GM21576 (cell line): ENCODE measurements around the gene SLC27A2.
"Not testable (repeated sequence)": the region's sequence is repeated elsewhere in the genome, so short reads cannot be mapped to it uniquely, and the experiment has no call there.

Experiments used
- ATAC-seq: cut with Tn5 transposase; IDR thresholded peaks from one replicate; pipeline ENCODE4 v1.9.1; 2021; ENCODE audit warnings: mild to moderate bottlenecking, moderate library complexity; ENCODE audit not compliant: unreplicated experiment

Gene SLC27A2

DNA sequence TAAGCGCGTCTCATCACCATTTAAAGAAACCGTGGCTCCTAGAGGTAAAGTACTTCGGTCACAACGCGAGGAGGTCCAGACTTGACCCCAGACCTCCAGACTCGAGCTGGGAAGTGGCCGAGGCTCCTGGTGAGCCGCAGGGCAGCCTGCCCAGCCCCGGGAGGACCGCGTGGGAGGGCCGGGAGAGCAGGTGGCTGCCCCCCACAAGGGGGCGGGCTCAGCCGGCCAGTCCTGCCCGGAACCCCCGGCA, at the start of gene SLC27A2:
Gene SLC27A2 (plus strand): TSS at position 228 of the 250 bp plus-strand sequence. CDS start 232 bp downstream, outside the sequence.
- ATAC-seq = peak; percentile 60

DNA sequence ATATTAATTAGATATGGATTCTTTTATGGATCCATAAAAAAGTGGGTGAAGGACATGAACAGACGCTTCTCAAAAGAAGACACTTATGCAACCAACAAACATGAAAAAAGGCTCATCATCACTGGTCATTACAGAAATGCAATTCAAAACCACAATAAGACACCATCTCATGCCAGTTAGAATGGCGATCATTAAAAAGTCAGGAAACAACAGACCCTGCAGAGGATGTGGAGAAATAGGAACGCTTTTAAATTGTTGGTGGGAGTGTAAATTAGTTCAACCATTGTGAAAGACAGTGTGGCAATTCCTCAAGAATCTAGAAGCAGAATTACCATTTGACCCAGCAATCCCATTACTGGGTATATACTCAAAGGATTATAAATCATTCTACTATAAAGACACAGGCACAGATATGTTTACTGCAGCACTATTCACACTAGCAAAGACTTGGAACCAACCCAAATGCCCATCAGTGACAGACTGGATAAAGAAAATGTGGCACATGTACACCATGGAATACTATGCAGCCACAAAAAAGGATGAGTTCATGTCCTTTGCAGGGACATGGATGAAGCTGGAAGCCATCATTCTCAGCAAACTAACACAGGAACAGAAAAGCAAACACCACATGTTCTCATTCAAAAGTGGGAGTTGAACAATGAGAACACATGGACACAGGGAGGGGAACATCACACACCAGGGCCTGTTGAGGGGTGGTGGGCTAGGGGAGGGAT, 49.6 kb upstream of the SLC27A2 start:
- not testable (repeated sequence) for ATAC-seq

DNA sequence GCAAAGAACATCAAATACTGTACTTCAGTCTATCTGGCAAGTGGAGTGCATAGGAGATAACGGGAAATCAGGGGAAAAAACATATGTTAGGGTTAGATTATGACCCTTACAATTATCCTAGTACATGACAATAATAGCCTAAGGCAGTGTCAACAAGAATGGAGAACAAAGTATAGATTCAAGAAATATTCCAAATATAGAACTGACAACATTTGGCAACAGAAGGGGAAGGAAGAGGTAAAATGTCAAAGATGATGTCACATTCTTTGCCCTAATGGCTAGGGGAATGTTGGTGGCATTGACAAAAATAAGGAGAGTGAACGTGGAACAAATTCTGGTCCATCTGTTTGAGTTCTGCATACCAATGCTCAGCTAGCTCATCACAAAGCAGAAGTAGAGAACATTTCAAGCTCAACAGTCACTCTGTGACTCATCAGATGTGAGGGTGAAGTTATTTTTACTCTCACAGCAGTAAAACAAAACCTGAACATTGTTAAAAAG, 47.4 kb upstream of the SLC27A2 start:
- no peak for ATAC-seq

DNA sequence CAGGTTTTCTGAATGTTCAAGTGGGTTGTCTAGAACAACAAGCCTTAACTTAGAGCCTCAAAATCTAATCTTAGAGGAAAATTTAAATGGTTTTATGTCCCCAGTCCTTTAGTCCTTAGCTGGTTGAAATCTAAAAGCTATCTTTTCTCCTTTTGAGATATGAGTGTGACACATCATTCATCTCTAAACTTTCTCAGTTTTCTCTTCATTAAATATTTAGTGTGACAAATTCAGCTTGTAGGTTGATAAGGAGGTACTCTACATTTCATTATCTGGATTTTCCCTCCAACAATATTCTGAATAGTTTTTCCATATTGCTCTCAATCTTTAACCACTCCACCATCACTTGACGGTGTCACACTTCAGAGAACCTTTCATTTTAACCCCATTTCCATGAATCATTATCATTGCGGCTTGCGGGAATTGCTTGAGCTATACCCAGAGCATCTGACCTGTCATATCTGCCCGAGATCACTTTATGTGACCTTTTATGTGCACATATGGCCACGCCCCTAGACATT, 46.9 kb upstream of the SLC27A2 start:
- ATAC-seq = no peak

DNA sequence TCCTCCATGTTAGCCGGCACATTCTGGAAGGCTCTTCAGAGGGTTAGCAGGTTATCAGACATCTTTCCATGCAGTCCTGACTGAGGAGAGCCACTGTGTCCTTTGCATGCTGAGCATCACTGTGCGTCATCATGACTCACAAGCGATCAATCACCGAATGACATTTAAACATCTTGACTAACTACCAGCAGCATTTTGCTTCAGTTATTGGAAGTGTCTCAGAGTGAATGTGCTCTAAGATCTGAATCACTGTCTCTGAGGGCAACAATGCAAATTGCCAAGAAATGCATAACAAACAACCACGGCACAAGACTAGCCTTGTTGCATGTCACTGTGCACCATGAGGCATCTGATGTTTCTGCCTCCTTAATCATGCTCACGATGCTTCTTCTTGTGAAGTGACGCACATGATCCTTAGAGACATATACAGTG, 44.6 kb upstream of the SLC27A2 start:
- no peak for ATAC-seq

DNA sequence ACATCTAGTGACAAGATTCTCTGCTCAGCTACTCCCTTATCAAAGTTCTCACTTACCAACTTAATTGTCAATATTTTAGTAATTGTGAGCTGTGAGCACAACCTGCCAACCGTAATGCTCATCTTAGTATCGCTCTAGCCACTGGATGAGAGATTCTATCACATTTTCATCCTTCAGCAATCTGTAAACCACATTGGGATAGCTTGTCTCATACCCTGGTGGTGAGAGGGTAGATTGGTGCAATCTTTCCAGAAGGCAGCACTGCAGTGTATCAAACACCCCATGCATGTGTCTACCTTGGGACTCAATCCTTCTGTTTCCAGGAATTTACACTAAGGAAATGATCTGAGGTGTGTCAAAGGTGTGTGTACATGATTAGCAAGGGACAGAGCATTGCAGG, 44.1 kb upstream of the SLC27A2 start:
- no peak for ATAC-seq

DNA sequence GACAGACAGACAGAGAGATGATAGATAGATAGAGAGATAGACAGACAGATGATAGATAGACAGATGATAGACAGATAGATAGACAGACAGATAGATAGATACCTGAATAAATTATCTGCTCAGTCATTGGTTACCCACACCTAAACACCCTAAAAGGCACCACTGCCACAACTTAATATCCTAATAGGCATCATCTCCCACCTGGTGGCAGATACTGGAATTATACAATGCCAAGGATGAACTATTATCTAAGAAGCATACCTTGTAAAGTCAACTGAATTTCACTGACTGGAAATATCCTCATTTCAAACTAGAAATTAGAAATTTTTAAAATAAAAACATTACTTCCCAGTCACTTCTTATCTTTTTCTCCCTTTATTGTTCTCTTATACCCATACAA, 43.6 kb upstream of the SLC27A2 start:
- no peak for ATAC-seq

DNA sequence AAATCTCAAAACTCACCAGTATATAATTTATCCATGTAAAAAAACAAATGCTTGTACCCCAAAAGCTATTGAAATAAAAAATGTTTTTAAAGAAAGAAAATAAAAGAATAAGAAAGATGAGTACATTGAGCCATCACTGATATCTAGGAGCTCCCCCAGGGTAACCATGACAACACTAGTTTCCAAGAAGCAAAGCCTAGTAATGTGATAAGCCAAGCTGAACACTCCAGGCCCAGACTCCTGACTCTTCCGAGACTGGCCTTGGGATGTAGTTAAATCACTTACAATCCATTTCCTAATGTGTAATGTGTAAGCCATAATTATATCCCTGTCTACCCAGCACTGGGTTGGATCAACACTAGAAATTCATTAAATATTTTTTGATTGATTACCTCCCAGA, 41.9 kb upstream of the SLC27A2 start:
- no peak for ATAC-seq

DNA sequence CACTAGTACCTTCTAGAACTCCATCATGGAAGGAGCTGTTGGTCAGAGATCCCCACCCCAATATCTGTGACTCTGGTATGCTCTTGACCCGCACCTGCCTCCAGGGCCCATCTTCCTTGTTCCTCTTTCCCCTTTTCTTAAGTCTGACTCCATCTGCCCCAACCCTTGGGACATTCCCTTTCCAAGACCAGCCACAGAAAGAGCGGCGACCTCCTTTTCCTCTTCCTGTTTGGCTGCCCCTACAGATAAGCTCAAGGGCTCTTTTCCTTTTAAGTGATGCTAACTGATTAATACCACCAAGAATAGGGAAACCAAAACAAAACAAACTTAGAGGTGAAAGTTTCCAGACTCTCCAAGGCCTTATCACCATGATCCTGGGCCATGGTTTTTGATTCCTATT, 41.0 kb upstream of the SLC27A2 start:
- no peak for ATAC-seq

DNA sequence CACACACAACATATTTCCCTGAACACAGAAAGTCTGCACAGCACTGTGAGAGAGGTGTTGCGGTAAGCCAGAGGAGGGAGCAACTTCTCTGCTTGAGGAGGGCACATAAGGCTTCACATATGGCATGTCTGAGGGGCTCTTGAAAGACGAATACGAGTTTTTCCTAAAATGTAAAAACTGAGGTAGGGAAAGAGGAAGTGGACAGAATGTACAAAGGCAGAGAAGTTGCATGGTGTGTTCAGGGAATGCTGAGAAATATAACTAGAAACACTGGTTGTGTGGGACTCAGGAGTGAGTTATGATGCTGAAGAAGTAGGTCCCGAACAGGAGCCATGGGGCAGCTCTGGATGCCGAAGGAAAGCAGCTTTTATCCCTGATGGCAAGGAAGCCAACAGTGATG, 40.1 kb upstream of the SLC27A2 start:
- ATAC-seq = no peak

DNA sequence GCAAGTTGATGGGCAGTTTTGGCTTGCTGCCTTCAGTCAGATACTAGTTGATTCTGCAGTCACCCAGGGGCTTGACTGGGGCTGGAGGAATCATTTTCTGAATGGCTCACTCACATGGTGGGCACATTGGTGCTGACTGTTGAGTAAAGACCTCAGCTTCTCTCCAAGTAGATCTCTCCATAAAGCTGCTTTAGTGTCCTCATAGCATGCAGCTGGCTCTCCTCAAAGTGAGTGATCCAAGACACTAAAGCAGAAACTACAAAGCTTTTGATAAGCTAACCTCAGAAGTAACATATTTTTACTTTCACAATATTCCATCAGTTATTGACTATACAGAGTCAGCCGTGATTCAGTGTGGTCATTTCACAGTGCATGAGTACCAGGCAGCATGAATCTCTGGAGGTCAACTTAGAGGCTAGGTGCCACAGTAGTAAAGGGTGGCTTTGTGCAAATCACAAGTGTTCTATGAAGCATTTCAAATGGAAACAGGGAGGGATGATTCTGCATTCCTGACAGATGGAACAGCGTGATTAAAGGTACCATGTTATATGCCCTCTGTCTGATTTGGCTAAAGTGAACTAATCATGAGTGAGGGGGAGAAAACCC, 38.6 kb upstream of the SLC27A2 start:
- ATAC-seq = no peak

DNA sequence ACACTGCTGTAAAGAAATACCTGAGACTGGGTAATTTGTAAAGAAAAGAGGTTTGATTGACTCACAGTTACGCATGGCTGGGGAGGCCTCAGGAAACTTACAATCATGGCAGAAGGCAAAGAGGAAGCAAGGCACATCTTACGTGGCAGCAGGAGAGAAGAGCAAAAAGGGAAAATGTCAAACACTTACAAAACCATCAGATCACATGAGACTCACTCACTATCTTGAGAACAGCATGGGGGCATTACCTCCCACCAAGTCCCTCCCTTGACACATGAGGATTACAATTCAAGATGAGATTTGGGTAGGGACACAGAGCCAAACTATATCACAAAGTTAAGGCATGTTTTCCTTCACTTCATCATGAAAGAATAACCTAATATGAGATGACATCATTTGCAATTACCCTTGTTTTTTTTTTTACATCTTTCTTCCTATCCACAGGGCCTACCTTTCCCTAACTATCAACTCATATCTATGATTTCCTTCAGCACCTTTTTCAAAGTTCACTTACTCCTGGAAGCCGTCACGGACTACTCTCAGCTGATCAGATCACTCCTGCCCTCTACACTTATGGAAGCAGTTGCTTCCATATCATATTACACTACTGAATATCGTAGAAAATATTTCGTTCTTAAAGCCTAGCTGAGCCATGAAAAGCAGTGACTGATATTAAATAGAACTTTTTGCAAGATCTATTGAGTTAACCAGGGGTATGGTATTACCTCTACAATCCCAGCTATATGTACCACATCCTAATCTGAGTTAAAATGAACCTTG, 37.5 kb upstream of the SLC27A2 start:
- no peak for ATAC-seq

DNA sequence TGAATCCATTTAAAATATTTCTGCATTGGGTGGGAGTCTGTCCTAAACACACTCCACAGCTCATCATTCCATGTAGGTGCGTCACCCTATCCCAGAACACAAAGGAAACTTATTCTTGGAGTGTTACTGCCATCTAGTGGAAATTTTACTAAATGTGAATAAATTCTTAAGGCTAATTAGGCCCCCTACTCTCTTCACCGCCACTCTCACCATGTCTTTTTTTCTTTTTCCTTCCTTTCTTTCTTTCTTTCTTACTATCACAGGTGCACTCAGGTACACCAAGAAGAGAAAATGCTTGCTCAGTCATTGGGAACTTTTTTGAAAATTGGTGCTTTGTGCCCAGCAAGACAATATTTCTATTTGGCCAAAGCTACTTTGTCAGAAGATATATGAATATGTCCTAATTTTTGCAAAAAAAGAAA, 36.5 kb upstream of the SLC27A2 start:
- no peak for ATAC-seq

DNA sequence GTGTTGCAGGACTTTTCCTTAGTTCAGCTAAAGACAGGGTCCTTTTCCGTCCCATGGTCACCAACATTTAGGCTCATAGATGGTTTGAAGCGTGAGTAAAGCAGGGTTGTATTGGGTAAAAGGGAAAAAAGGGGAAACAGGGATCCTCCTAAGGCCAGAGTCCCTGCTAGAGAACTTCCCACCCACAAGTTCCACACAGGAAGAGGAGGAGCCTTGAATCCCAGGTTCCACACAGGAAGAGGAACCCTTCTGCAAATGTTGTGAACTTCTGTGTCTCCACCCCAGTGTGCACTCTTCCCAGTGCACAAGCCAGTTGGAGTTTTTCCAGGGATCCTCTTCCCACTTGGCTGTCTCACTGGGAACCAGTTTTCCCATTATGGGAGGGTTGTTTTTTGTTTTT, 35.4 kb upstream of the SLC27A2 start:
- no peak for ATAC-seq

DNA sequence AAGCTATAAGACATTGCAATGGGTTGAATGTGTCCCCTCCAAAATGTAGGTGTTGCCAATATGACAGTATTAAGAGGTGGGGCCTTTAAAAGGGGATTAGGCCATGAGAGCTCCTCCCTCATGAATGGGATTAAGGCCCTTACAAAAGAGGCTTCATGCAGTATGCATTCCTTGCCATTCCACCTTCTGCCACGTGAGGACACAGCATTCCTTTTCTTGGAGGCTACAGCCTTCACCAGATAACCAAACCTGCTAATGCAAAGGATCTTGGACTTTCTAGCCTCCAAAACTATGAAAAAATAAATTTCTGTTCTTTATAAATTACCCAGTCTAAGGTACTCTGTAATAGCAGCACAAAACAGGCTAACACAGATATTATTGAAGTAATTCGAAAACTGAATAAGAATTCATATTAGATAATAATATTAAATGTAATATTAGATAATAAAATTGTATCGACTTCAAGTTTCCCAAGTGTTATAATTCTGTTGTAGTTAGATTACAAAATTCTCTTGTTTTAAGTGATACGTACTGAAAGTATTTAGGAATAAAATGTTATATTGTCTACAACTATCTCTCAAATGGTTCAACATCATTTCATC, 33.5 kb upstream of the SLC27A2 start:
- ATAC-seq = no peak

DNA sequence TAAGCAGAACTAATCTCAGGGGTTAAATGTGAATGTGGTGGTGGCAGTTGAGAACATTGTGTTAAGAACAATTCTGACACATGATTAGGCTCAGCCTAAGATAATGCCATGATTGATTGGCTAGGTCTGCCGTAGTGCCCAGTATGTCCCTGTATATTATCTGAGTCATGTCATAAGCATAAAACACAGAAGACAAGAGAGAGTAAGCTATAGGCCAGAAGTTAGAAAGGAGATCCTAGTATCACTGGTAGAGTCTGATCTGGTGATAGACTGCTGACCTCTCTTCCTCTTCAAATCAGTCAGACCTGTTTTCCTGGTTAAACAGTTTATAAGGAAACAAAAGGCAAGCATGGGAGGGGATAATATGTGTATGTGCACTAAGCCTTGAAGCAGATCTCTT, 32.9 kb upstream of the SLC27A2 start:
- no peak for ATAC-seq

DNA sequence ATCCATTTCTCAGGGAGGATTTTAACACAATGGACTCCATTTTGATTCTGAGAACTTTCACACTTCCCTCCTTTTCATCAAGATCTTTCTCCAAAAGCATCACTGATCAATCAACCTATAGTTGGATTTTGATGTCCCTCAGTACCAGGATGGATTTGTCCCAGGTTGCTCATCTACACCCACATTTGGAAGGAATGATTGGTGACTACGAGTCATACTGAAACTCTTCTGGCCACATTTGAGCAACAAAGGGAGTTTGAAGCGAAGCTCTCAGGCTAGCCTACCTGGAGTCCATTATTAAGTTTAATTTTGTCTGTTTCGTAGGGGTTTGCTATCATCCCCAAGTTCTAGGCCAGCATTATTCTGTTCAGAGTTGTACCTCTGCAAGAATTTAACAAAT, 31.6 kb upstream of the SLC27A2 start:
- no peak for ATAC-seq

DNA sequence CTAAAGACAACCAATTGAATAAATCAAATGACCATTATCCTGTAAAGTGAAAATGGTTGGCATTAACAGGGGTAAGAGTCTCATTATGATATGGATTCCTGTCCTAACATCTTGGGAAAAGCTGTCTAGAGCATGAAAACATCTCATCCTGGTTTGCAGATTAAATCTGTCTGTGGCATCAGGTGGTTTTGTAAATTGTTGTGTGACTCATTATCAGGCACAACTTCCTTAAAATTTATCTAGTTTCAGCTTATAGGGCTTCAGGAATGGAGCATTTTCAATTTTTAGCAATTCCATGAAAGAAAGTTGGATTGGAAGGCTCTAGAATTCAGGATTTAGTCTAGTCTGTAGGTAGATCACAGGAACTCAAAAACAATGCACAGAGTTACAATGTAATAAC, 31.1 kb upstream of the SLC27A2 start:
- no peak for ATAC-seq

DNA sequence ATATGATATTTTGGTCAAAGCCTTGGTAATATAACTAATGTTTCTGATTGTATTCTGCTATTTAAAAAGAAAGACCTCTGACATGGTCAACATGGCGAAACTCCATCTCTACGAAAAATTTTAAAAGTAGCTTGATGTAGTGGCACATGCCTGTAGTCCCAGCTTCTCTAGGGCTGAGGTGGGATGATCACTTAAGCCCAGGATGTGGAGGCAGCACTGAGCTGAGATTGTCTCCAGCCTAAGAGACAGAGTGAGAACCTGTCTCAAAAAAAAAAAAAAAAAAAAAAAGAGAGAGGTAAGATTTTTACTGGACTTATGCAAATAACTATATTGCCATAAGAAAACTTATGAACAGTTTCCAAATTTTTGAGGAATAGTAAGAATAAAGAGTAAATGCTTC, 30.5 kb upstream of the SLC27A2 start:
- ATAC-seq = no peak

DNA sequence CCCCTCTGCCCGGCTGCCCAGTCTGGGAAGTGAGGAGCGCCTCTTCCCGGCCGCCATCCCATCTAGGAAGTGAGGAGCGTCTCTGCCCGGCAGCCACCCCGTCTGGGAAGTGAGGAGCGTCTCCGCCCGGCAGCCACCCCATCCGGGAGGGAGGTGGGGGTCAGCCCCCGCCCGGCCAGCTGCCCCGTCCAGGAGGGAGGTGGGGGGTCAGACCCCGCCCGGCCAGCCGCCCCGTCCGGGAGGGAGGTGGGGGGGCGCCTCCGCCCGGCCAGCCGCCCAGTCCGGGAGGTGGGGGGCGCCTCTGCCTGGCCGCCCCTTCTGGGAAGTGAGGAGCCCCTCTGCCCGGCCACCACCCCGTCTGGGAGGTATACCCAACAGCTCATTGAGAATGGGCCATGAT, 23.8 kb upstream of the SLC27A2 start:
- not testable (repeated sequence) for ATAC-seq

DNA sequence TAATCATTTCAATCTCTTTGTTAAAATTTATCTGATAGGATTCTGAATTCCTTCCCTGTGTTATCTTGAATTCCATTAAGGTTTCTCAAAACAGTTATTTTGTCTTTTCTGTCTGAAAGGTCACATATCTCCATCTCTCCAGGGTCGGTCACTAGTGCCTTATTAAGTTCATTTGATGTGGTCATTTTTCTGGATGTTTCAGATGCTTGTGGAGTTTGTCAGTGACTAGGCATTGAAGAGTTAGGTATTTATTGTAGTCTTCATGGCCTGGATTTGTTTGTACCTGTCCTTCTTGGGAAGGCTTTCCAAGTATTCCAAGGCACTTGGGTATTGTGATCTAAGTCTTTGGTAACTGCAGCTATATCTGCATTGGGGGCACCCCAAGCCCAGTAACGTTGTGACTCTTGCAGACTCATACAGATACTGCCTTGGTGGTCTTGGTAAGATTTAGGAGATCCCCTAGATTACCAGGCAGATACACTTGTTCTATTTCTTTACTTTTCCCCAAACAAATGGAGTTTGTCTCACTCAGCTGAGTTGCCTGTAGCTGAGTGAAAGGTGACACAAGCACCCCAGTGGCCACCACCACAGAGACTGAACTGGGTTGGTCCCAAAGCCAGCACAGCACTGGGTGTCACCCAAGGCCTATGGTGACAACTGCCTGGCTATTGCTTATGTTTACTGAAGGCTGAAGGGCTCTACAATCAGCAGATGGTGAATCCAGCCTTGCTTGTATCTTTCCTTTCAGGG, 18.9 kb upstream of the SLC27A2 start:
- no peak for ATAC-seq
